Liver (tissue), 3 donors: ENCODE measurements around the gene CCDC93.

Experiments used
- ATF3 ChIP-seq: IDR thresholded peaks from 2 replicates; pipeline ENCODE4 v1.6.1; 2016; ENCODE audit warnings: antibody characterized with exemption
- CTCF ChIP-seq: fragments of 150-350 bp; IDR thresholded peaks from 2 replicates; pipeline ENCODE4 v1.5.1; 2017; ENCODE audit warnings: improper control_type of control experiment, low read depth, low read length; ENCODE audit not compliant: missing input control
- FOXA1 ChIP-seq: IDR thresholded peaks from 2 replicates; pipeline ENCODE4 v1.6.1; 2016; ENCODE audit warnings: antibody characterized with exemption
- GABPA ChIP-seq, 2 donors: IDR thresholded peaks in 1 of 2; conservative IDR thresholded peaks in 1 of 2; 2 replicates each; pipeline ENCODE4 v1.6.1; 2016; ENCODE audit warnings: antibody characterized with exemption in 2 of 2, mild to moderate bottlenecking in 1 of 2, moderate library complexity in 1 of 2
- MAX ChIP-seq: IDR thresholded peaks from 2 replicates; pipeline ENCODE4 v1.6.1; 2016; ENCODE audit warnings: antibody characterized with exemption
- RAD21 ChIP-seq, 2 donors: IDR thresholded peaks; 2 replicates each; pipeline ENCODE4 v1.6.1; 2016; ENCODE audit warnings: antibody characterized with exemption in 2 of 2, mild to moderate bottlenecking in 2 of 2
- REST ChIP-seq: IDR thresholded peaks from 2 replicates; pipeline ENCODE4 v1.6.1; 2016; ENCODE audit warnings: antibody characterized with exemption, mild to moderate bottlenecking
- SP1 ChIP-seq: IDR thresholded peaks from 2 replicates; pipeline ENCODE4 v1.6.1; 2018; ENCODE audit warnings: antibody characterized with exemption, mild to moderate bottlenecking
- TAF1 ChIP-seq: conservative IDR thresholded peaks from 2 replicates; pipeline ENCODE4 v1.6.1; 2016; ENCODE audit warnings: antibody characterized with exemption, mild to moderate bottlenecking
- YY1 ChIP-seq: IDR thresholded peaks from 2 replicates; pipeline ENCODE4 v1.6.1; 2016; ENCODE audit warnings: antibody characterized with exemption, mild to moderate bottlenecking
- ZBTB33 ChIP-seq: IDR thresholded peaks from 2 replicates; pipeline ENCODE4 v1.6.1; 2016; ENCODE audit warnings: antibody characterized with exemption
- donor health status: healthy.
- donor health status: healthy.

- TF ChIP-seq MAX (no peak), CTCF (no peak), ZBTB33 (no peak), RAD21 (IDR thresholded peaks at IDR 0.05) (no peak), TAF1 (no peak), ATF3 (no peak), REST (no peak), FOXA1 (no peak), GABPA (IDR thresholded peaks at IDR 0.05 in 1 of 2, conservative IDR thresholded peaks at IDR 0.05 in 1 of 2) (no peak), SP1 (no peak), YY1 (no peak)
Observed at GRCh38 chr2:118056801-118057200, 42.9 kb upstream of the CCDC93 start.
